Gastrocnemius medialis (tissue), 4 donors: ENCODE measurements around the gene B3GAT1.

ENCODE experiments used
- CTCF ChIP-seq, 5 experiments: fragments of 450-650 bp in 3 of 5; fragments of 200-600 bp in 2 of 5; sonication (generic) in 2 of 5; IDR thresholded peaks in 4 of 5; conservative IDR thresholded peaks in 1 of 5; 1 replicate in 4 of 5; 2 replicates in 1 of 5; pipeline ENCODE4 v1.5.1; 2016 to 2019; ENCODE audit warnings: antibody characterized with exemption in 5 of 5, mild to moderate bottlenecking in 3 of 5, moderate library complexity in 3 of 5
- POLR2A ChIP-seq, 2 donors: fragments of 450-650 bp; IDR thresholded peaks; one replicate each; pipeline ENCODE4 v1.6.1; 2017; ENCODE audit warnings: antibody characterized with exemption in 2 of 2, mild to moderate bottlenecking in 2 of 2, moderate library complexity in 2 of 2

GRCh38 chr11:134387501-134387900 is 24.5 kb downstream of the B3GAT1 start:
- TF ChIP-seq CTCF (IDR thresholded peaks at IDR 0.05 in 4 of 5, conservative IDR thresholded peaks at IDR 0.05 in 1 of 5) = no peak
- no peak for TF ChIP-seq POLR2A (IDR thresholded peaks at IDR 0.05)
